ENCODE results near the gene ADGRG6. TPM values are rescaled to one million over a fixed set of nuclear protein-coding genes. Genes with fewer than 3 reads are reported as not detected.

ADGRG6 gene
- total and polyA plus RNA-seq, 9 of the 15 experiments (the other 6 are each of a cell fraction or from before 2014, with no cell fraction given): under 0.01 to 0.11 (median 0.05) TPM; not detected in 5

GRCh38 chr6:142349215-142349823 is 47.5 kb downstream of the ADGRG6 start:
- in situ Hi-C loops (cut with MboI) (no loop called here), intact Hi-C loops (cut with micrococcal nuclease) (no loop called here)
- no peaks in the 10 kb centered on the region for H3K9me3 ChIP-seq (replicated peaks; ENCODE audit: control insufficient read depth, insufficient read depth, low read depth, low read length)
- WGBS (ENCODE audit: insufficient coverage, low coverage, missing lambda C conversion rate): 0% methylated on average over 3 of the region's 3 CpGs
- no peaks in the 10 kb centered on the region for H3K27me3 ChIP-seq (ENCODE audit: control insufficient read depth in 2 of 2, insufficient read depth in 2 of 2, low read length in 2 of 2)
- TF ChIP-seq HDAC8 (tag; IDR thresholded peaks at IDR 0.05) (no peak), ATF7 (IDR thresholded peaks at IDR 0.05) (no peak), NRF1 (conservative IDR thresholded peaks at IDR 0.05 in 1 of 2, IDR thresholded peaks at IDR 0.05 in 1 of 2) (no peak), DACH1 (IDR thresholded peaks at IDR 0.05; ENCODE audit: partially characterized antibody) (no peak), BACH1 (tag; IDR thresholded peaks at IDR 0.05) (no peak), PHB (CRISPR knock-in tag; IDR thresholded peaks at IDR 0.05) (no peak), BDP1 (IDR thresholded peaks at IDR 0.05; ENCODE audit: insufficient read depth, insufficient read length) (no peak), SMARCB1 (IDR thresholded peaks at IDR 0.05; ENCODE audit: insufficient read length, low read depth) (no peak), ATF4 (CRISPR knock-in tag; IDR thresholded peaks at IDR 0.05) (no peak), GATA2 (CRISPR knock-in tag; IDR thresholded peaks at IDR 0.05) (no peak)
- H3K4me2 ChIP-seq (ENCODE audit: insufficient read depth, low read length): no peak overlapping the region
- ChIA-PET POLR2A (no interaction called here), CTCF (ENCODE audit: low intra/inter-chr PET ratio) (no interaction called here)
- no peak for ATAC-seq
- no peak overlapping the region for H3K27ac ChIP-seq (ENCODE audit: extremely low read depth, low read depth, low read length)
- no peak for DNase-seq (ENCODE audit: extremely low read depth in 1 of 4, low spot score in 3 of 4)
- BruUV-seq (replicated peaks): no TSS peak
- H3K36me3 ChIP-seq (ENCODE audit: control insufficient read depth, insufficient read depth, low read length): no peaks in the 10 kb centered on the region
- no peak overlapping the region for H2AFZ ChIP-seq (ENCODE audit: low read depth, low read length)
- no peaks in the 10 kb centered on the region for H3K79me2 ChIP-seq (ENCODE audit: control insufficient read depth, insufficient read depth, low read length)
- no peaks in the 10 kb centered on the region for H3K9me1 ChIP-seq (ENCODE audit: control insufficient read depth, insufficient read depth, low read length)
- no peak for FAIRE-seq
- no peaks in the 10 kb centered on the region for H4K20me1 ChIP-seq (replicated peaks; ENCODE audit: control insufficient read depth, insufficient read depth, low read length)
- H3K4me3 ChIP-seq: no peak overlapping the region
- no peaks in the 10 kb centered on the region for H3K4me1 ChIP-seq (replicated peaks in 1 of 2; ENCODE audit: control insufficient read depth in 2 of 2, insufficient read depth in 2 of 2, low read length in 2 of 2)
- H3K9ac ChIP-seq (ENCODE audit: insufficient read depth in 1 of 2, low read depth in 2 of 2, low read length in 2 of 2): no peak overlapping the region
